ENCODE measurements around the gene STK25. TPM values are rescaled to one million over a fixed set of nuclear protein-coding genes. Genes with fewer than 3 reads are reported as not detected.

STK25 gene
- total and polyA plus RNA-seq, 10 of the 15 experiments (the other 5 are each of a cell fraction or from before 2014, with no cell fraction given), result 6.0 to 154 (median 89.3) TPM

GRCh38 chr2:241532733-241533601 is 24.6 kb upstream of the STK25 start:
- WGBS (ENCODE audit: insufficient coverage, insufficient replicate concordance, low lambda C conversion rate, missing lambda C conversion rate), result 48% methylated on average over 24 of the region's 26 CpGs
- in situ Hi-C loops (cut with MboI) (no loop called here), intact Hi-C loops (cut with micrococcal nuclease; ENCODE audit: unreplicated experiment) (no loop called here)
- no TSS peak for BruUV-seq (replicated peaks)
- H4K20me1 ChIP-seq (ENCODE audit: control insufficient read depth, insufficient read depth), result no peaks in the 10 kb centered on the region
- H3K4me1 ChIP-seq (ENCODE audit: control insufficient read depth, insufficient read depth, low read length), result no peaks in the 10 kb centered on the region; the same call in 1 of the 2 replicates
- no peak overlapping the region for H2AFZ ChIP-seq (ENCODE audit: control insufficient read depth, low read depth, low read length)
- peak; percentile 76 for ATAC-seq
- no peak for DNase-seq (ENCODE audit: low read depth, low spot score)
- FAIRE-seq, result no peak
- H3K79me2 ChIP-seq (ENCODE audit: control insufficient read depth, insufficient read depth, low read length), result no peaks in the 10 kb centered on the region
- SMC1A ChIA-PET (ENCODE audit: uncharacterized antibody, unreplicated experiment), result interaction anchor here (1.1 kb wide), 1 partner anchor 9 kb away, joined by 3 read pairs; no protein-coding TSS in a partner anchor
- RAD21 ChIA-PET (ENCODE audit: unreplicated experiment), result no interaction called here
- peaks cover 0 to 1% of the 10 kb centered on the region in 2 experiments; a peak in 1 of 4 replicates for H3K27me3 ChIP-seq (replicated peaks in 1 of 2; ENCODE audit: control insufficient read depth in 2 of 2, insufficient read depth in 2 of 2, low read length in 1 of 2)
- CTCF ChIA-PET, result no interaction called here
- H3K9me3 ChIP-seq (replicated peaks; ENCODE audit: control insufficient read depth, insufficient read depth, low read length), result no peaks in the 10 kb centered on the region
- POLR2A ChIA-PET, result interaction anchor here (0.6 kb wide), 1 partner anchor 581 kb away, joined by 4 read pairs; no protein-coding TSS in a partner anchor
- no peak for TF ChIP-seq ZNF687 (IDR thresholded peaks at IDR 0.05)
- no peaks in the 10 kb centered on the region for H3K36me3 ChIP-seq (ENCODE audit: control insufficient read depth in 2 of 2, insufficient read depth in 2 of 2, low read length in 1 of 2)
- H3K4me3 ChIP-seq, result no peak overlapping the region
- H3K27ac ChIP-seq (ENCODE audit: control insufficient read depth, insufficient read depth), result no peak overlapping the region
- H3K9ac ChIP-seq (ENCODE audit: control insufficient read depth, insufficient read depth, low read length), result no peak overlapping the region
- H3K4me2 ChIP-seq (ENCODE audit: control insufficient read depth, insufficient read depth), result no peak overlapping the region
